ENCODE measurements around the gene BEND6. TPM values are rescaled to one million over a fixed set of nuclear protein-coding genes. Genes with fewer than 3 reads are reported as not detected.

The BEND6 gene
- total and polyA plus RNA-seq, 8 donors: 0.33 to 3.4 (median 1.2) TPM; not detected in 1

DNA sequence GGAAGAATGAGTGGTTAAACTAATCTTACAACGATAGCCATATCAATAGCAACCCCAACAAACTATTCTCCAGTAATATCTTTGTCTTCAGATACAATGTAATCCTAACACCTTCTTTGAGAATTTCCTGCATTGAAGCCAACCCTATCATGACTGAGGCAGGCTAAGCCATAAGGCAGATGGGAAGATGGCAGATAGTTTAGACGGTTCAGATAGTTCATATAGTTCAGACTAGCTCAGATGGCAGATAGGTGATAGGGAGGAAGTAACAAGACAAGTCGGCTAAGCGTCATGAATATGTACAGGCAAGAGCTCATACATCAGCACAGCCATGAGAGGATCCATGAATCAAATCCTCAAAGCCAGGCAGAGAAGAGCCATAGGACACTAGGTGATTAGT lies 39.1 kb upstream of the BEND6 start:
- Histone ChIP-seq H3K4me3 (no peak overlapping the region), H3K27me3 (peaks cover 0 to 4% (median 0%) of the 10 kb centered on the region in 3 donors), H3K4me1 (no peaks in the 10 kb centered on the region), H3K36me3 (no peaks in the 10 kb centered on the region), H3K27ac (no peak overlapping the region), H3K9me3 (no peaks in the 10 kb centered on the region)
- DNase-seq: no peak
- WGBS, 5 donors: 79 to 86% (median 81%) methylated on average over 4 of the region's 4 CpGs
- intact Hi-C loops (cut with DNase I; ENCODE audit: low total_unique reads): no loop called here
- TF ChIP-seq POLR2AphosphoS5 (IDR thresholded peaks at IDR 0.05) (no peak), POLR2A (IDR thresholded peaks at IDR 0.05) (no peak), EP300 (IDR thresholded peaks at IDR 0.05) (no peak)
- TF ChIP-seq, protein P1, sequence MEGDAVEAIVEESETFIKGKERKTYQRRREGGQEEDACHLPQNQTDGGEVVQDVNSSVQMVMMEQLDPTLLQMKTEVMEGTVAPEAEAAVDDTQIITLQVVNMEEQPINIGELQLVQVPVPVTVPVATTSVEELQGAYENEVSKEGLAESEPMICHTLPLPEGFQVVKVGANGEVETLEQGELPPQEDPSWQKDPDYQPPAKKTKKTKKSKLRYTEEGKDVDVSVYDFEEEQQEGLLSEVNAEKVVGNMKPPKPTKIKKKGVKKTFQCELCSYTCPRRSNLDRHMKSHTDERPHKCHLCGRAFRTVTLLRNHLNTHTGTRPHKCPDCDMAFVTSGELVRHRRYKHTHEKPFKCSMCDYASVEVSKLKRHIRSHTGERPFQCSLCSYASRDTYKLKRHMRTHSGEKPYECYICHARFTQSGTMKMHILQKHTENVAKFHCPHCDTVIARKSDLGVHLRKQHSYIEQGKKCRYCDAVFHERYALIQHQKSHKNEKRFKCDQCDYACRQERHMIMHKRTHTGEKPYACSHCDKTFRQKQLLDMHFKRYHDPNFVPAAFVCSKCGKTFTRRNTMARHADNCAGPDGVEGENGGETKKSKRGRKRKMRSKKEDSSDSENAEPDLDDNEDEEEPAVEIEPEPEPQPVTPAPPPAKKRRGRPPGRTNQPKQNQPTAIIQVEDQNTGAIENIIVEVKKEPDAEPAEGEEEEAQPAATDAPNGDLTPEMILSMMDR (IDR thresholded peaks at IDR 0.05): no peak

DNA sequence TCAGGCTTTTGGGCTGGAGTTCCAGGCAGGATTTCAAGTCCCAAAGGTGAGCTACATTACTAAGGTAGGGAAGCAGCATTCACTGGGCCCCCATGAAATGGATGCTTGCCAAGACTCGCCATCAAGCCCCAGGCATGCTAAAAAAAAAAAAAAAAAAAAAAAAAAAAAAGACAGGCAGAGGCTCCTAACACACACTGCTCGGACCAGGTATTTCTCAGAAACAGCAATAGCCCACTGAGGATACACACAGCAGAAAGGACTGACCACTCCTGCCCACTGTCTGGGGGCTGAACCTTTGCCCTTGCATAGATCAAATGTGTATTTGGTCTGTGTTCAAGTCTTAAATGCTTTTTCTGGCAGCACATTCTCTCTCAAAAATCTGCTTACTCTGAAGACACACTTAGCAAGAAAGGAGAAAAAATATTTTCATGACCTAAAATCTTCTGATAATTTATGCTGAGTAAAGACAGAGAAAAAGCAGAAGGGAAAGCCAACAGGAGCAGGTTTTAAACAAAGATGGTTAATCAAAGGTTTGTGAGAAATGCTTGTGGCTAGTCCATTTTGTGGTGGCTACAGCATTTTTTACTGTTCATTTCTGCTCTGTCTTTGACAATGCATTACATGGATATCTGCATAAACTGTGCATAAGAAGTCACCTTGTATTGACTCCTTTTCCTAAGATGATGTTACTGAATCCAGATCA lies 37.9 kb upstream of the BEND6 start:
- no peak for TF ChIP-seq POLR2A (IDR thresholded peaks at IDR 0.05)
- no peak for TF ChIP-seq POLR2AphosphoS5 (IDR thresholded peaks at IDR 0.05)
- TF ChIP-seq EP300 (IDR thresholded peaks at IDR 0.05): no peak
- TF ChIP-seq, protein P1 (IDR thresholded peaks at IDR 0.05): no peak
- WGBS, 5 donors: 23 to 64% (median 47%) methylated on average over 2 of the region's 2 CpGs
- Histone ChIP-seq H3K9me3 (no peaks in the 10 kb centered on the region), H3K27me3 (peaks cover 0 to 4% (median 0%) of the 10 kb centered on the region in 3 donors), H3K36me3 (no peaks in the 10 kb centered on the region), H3K27ac (no peak overlapping the region), H3K4me1 (no peaks in the 10 kb centered on the region), H3K4me3 (no peak overlapping the region)
- no peak for DNase-seq
- intact Hi-C loops (cut with DNase I; ENCODE audit: low total_unique reads): no loop called here

DNA sequence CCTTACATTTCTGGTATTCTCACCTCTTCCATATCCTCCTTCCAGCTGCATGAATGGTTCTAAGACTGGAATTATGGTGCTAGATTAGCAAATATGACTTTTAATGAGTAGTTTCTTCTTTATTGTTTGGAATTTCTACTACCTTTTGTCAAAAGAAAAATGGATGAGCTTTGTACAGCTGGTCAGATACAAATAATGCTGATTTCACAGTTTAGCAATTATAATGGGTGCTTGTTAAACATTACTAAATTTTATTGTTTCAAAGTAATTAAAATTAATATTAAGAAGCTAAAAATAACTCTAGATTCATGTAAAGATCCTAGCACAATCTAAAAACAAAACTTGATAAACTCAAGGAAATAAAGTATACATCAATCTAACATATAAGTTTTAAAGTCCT lies 32.3 kb upstream of the BEND6 start:
- intact Hi-C loops (cut with DNase I; ENCODE audit: low total_unique reads): no loop called here
- H3K4me1 ChIP-seq: no peaks in the 10 kb centered on the region
- no peaks in the 10 kb centered on the region for H3K36me3 ChIP-seq
- no peaks in the 10 kb centered on the region for H3K9me3 ChIP-seq
- DNase-seq: no peak
- no peak overlapping the region for H3K4me3 ChIP-seq
- H3K27ac ChIP-seq: no peak overlapping the region
- TF ChIP-seq EP300 (IDR thresholded peaks at IDR 0.05) (no peak), POLR2AphosphoS5 (IDR thresholded peaks at IDR 0.05) (no peak), POLR2A (IDR thresholded peaks at IDR 0.05) (no peak)
- TF ChIP-seq, protein P1 (IDR thresholded peaks at IDR 0.05): no peak
- H3K27me3 ChIP-seq: peaks cover 0 to 4% (median 0%) of the 10 kb centered on the region in 3 donors

DNA sequence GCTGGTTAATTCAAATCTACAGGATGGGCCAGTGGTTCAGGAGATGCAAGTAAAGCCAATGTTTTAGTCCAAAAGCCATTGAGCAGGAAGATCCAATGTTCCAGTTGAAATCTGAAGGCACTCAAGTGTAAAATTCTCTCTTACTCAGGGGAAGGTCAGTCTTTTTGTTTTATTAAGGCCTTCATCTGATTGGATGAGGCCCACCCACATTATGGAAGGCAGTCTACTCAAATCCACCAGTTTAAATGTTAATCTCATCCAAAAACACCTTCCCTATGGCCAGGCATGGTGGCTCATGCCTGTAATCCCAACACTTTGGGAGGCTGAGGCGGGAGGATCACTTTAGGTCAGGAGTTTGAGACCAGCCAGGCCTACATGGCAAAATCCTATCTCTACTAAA lies 31.3 kb upstream of the BEND6 start:
- intact Hi-C loops (cut with DNase I; ENCODE audit: low total_unique reads): no loop called here
- Histone ChIP-seq H3K27me3 (peaks cover 0 to 4% (median 0%) of the 10 kb centered on the region in 3 donors), H3K36me3 (no peaks in the 10 kb centered on the region), H3K4me3 (no peak overlapping the region), H3K27ac (no peak overlapping the region), H3K4me1 (no peaks in the 10 kb centered on the region), H3K9me3 (no peaks in the 10 kb centered on the region)
- 79 to 100% (median 92%) methylated on average over 1 of the region's 1 CpG for WGBS, 5 donors
- no peak for DNase-seq
- no peak for TF ChIP-seq EP300 (IDR thresholded peaks at IDR 0.05)
- TF ChIP-seq POLR2A (IDR thresholded peaks at IDR 0.05): no peak
- no peak for TF ChIP-seq POLR2AphosphoS5 (IDR thresholded peaks at IDR 0.05)
- TF ChIP-seq, protein P1 (IDR thresholded peaks at IDR 0.05): no peak

Data from stomach (tissue), 9 donors.